Fibroblast of pulmonary artery (primary cell): ENCODE data around the gene MPL.
A peak's percentile ranks its signal among the peaks of the same experiment; 100 is the strongest.

Experiments used
- DNase-seq: peaks from one replicate; pipeline ENCODE4 v3.0.0-alpha.2; 2010; ENCODE audit warnings: low read depth
- H3K4me3 ChIP-seq: replicated peaks from 2 replicates; pipeline ENCODE4 v1.5.1; 2011; ENCODE audit warnings: low read depth, mild to moderate bottlenecking, control low read depth, low read length, moderate library complexity
- CTCF ChIP-seq: IDR thresholded peaks from 2 replicates; pipeline ENCODE4 v1.5.1; 2011; ENCODE audit warnings: mild to moderate bottlenecking, control low read depth, low read length, inconsistent platforms; ENCODE audit errors: missing control alignments

Gene MPL

GRCh38 chr1:43372172-43372571 lies 34.6 kb downstream of the MPL start:
- no peak for TF ChIP-seq CTCF
- no peak for DNase-seq
- no peak overlapping the region for H3K4me3 ChIP-seq

- TF ChIP-seq CTCF, result no peak
- no peak overlapping the region for H3K4me3 ChIP-seq
- peak; percentile 75 for DNase-seq
These were observed 35.7 kb downstream of the MPL start for GRCh38 chr1:43373066-43373940.

- DNase-seq, result no peak
These were observed 39.2 kb downstream of the MPL start for GRCh38 chr1:43376723-43377235.

GRCh38 chr1:43377831-43378230 lies 40.2 kb downstream of the MPL start:
- no peak overlapping the region for H3K4me3 ChIP-seq
- DNase-seq, result no peak
- no peak for TF ChIP-seq CTCF

More at GRCh38 chr1:43376723-43377235, 39.2 kb downstream of the MPL start:
- TF ChIP-seq CTCF, result no peak
- H3K4me3 ChIP-seq, result no peak overlapping the region

GRCh38 chr1:43379476-43379875 lies 41.9 kb downstream of the MPL start:
- no peak for TF ChIP-seq CTCF
- no peak overlapping the region for H3K4me3 ChIP-seq
- DNase-seq, result no peak

GRCh38 chr1:43381612-43382011 lies 44.0 kb downstream of the MPL start:
- no peak overlapping the region for H3K4me3 ChIP-seq
- no peak for TF ChIP-seq CTCF
- DNase-seq, result no peak
